Ammon's horn (tissue), 1 donor: Measurements from ENCODE around the gene EXTL1.

Experiments
- DNase-seq: peaks from one replicate; pipeline ENCODE4 v3.0.0-alpha.2; 2016; ENCODE audit warnings: low spot score

Gene EXTL1

DNA sequence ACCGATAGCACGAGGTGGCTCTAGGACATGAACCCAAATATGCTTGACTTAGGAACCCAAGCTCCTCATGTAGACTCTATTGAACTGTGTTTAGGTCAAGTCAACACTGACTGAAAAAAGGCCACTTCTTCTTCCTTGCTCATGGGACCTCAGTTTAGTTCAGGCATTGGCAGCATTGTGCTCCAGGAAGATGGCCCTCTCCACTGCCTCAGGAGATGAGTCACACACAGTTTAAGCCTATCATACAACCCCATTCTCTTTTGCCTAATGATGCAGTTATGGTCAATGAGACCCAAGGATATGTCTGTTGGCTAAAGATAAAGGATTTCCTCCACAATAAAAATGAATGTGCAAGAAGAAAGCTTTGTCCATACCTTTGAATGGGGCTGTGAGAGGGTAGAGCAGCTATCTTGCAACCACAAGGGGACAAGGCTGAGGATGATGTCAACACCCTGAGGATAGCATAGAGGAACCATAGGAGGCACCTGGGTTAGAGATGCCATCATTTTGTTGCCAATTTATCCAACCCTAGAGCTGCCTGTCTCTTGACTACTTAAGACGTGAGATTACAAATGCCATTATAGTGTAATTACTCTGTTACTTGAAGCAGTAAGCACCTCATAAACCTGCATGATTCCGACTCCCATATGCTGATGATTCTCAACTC is 48.9 kb downstream of the EXTL1 start:
- DNase-seq = no peak

DNA sequence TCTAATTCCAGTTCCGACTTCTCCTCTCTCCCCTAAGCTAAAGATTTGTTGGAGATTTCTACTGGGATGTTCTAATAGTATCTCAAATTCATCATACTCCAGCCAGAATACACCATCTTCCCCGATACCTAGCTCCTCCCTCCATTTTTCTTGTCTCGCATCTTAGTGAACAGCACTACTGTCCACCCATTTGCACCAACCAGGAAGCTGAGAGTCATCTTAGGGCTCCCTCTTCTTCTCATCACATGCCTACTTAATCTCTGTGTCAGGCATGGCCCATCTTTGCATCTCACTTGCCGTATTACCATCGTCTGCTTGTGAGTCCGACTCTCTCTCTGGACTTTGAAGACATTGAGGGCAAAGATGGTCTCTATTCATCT is 49.4 kb downstream of the EXTL1 start:
- DNase-seq = no peak

DNA sequence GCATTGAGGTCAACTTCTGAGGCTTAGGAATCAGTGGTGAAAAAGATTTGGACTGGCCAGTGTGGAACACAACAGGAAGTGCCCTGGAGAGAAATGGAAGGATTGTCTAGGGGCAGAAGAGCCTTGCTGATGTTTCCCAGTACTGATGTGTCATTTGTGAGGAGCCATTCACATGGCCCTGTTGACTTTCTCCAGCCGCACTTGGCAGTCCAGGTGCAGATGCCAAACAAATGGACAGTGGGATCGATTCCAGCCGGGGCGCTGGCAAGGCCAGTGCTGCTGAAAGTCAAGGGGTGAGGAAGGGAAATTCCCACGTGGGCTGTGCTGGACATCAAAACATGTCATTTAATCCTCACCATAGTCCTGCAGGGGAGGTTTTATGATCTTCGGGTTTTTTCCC is 50.7 kb downstream of the EXTL1 start:
- DNase-seq = no peak

- no peak for DNase-seq
Observed at GRCh38 chr1:26075421-26076144, 54.0 kb downstream of the EXTL1 start.

DNA sequence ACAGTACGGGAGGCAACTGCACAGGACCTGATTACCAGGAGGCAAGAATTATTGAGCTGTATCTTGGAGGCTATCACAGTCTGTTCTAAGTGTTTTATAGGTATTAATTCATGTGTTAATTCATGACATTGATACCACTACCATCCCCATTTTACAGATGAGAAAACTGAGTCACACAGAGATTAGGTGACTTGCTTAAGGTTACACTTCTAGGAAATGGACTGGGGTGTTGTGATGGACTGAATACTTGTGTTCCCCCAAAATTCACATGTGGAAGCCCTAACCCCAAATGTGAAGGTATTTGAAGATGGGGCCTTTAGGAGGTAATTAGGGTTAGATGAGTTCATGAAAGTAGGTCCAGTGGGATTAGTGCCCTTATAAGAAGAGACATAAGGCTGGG is 55.9 kb downstream of the EXTL1 start:
- DNase-seq = no peak

GRCh38 chr1:26078286-26079177 is 57.0 kb downstream of the EXTL1 start:
- DNase-seq = no peak

- no peak for DNase-seq
Observed at GRCh38 chr1:26079178-26079563, 57.6 kb downstream of the EXTL1 start.

DNA sequence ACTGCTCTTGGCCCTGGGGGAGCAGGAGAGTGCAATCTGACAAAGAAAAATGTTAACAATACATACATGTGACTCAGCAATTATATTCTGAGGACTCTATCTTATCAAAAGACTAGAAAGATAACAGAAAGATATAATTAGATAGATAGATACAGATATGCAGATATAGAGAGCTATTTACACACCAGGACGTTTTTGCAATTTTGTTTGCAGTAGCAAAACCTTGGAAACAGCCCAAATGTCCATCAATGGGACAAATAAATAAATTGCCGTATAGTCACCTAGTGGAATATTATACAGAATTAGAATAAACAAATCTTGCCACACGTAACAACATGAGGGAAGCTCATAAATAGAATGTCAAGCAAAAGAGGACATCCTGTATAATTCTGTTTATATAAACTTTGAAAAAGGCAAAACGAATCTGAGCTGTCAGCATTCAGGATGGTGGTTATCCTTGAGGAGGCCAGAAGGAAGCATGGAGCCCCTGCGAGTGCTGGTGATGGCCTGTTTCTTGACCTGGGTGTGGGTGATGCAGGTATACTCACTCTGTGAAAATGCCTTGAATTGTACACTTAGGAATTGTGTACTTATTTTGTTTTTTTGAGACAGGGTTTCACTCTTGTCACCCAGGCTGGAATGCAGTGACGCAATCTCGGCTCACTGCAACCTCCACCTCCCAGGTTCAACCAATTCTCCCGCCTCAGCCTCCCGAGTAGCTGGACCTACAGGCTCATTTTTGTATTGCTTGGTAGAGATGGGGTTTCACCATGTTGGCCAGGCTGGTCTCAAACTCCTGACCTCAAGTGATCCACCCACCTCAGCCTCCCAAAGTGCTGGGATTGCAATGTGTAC is 58.6 kb downstream of the EXTL1 start:
- no peak for DNase-seq

DNA sequence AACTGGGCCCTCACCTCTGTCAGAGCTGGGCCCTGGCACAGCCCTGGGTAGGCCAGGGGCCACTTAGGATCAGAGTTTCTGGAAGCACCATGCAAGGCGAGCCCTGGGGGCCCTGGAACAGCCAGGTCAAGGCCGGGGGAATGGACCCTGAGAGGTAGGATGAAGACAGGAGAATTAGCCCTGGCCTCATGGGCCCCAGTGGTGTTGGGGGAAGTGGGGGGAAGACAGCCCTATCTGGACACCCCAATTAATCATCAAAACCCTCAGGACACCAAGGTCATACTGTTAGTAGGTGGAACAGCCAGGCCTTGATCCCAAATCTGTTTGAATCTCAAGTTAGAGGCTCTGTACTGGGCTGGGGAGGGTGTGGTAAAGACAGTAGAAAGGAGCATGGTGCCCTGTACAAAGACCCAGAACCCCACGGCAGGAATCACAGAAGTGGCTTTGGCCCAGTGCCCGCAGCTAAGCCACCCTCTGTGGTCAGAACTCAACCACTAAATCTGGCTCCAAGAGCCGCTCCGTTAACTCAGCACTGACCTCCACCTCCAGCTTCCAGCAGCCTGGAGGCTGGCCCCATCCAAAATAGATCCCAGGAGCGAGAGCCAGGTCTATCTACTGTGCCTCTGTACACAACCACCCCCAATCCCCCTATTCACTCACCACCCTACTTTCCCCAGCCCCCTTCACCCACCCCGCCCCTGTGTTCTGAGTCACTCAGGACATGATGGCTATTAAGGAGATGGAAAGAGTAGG is 59.9 kb downstream of the EXTL1 start:
- no peak for DNase-seq

DNA sequence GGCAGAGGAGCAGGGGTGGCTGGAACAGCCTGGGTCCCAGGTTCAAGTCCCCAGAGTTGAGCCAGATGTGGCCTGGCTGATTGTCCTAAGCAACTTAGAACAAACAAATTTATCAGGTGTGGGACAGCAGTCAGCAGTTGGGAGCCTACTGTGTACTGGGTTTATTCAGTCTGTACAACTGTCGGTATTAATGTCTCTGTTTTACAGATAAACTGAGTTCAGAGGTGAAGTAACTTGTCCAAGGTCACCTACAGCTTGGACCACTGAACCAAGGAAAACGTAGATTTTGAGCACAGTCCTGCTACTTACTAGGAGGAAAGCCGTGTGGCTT is 60.4 kb downstream of the EXTL1 start:
- DNase-seq = no peak

- DNase-seq = no peak
Observed at GRCh38 chr1:26083208-26083607, 61.6 kb downstream of the EXTL1 start.

DNA sequence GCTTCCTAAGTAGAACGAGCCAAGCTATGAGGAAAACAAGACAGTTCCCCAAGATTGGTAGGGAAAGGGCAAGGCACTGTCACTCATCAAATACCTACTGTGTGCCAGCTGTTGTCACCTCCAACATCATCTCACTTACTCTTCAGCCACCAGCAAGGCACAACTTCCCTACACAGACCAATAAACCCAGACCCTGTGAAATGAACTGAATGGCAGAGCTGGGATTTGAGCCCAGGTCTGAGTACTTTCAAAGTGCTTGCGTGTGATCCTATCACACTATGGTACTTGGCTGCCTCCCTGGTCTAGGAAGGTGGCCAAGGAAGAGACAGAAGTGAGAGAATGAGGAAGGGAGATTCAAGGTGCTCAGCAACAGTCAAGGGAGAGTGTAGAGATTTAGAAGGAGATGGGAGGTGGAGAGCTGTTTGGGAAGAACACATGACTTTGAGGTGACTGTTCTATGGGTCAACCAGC is 62.6 kb downstream of the EXTL1 start:
- no peak for DNase-seq

GRCh38 chr1:26084844-26085243 is 63.3 kb downstream of the EXTL1 start:
- DNase-seq = no peak
